ENCODE results near the gene TENT4A.

Gene TENT4A

DNA sequence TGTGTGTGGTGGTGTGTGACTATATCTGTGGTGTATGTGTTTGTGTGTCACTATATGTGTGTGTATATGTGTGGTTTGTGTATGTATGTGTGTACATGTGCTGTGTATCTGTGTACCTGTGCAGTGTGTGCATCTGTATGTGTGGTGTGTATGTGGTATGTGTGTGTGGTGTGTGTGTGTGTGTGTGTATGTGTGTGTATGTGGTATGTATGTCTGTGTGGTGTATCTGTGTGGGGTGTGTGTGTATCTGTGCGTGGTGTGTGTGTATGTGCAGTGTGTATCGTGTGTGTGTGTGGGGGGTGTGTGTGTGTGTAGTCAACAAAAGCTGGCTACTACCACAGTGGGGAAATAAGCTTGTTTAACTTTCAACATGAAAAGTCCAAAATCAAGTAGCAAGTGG is 31.6 kb upstream of the TENT4A start:
- no peak overlapping the region for H3K27ac ChIP-seq (ENCODE audit: low read length)
- H3K4me1 ChIP-seq (ENCODE audit: low read length) = no peaks in the 10 kb centered on the region
- no peaks in the 10 kb centered on the region for H4K20me1 ChIP-seq (ENCODE audit: insufficient read depth, low read length)
- no peak overlapping the region for H3K4me2 ChIP-seq (ENCODE audit: low read length)
- H3K36me3 ChIP-seq (replicated peaks; ENCODE audit: low read depth, low read length) = no peaks in the 10 kb centered on the region
- H3K27me3 ChIP-seq (ENCODE audit: low read depth, low read length) = no peaks in the 10 kb centered on the region
- no peak for TF ChIP-seq EZH2phosphoT487 (IDR thresholded peaks at IDR 0.05; ENCODE audit: low read depth)
- TF ChIP-seq, protein P1, sequence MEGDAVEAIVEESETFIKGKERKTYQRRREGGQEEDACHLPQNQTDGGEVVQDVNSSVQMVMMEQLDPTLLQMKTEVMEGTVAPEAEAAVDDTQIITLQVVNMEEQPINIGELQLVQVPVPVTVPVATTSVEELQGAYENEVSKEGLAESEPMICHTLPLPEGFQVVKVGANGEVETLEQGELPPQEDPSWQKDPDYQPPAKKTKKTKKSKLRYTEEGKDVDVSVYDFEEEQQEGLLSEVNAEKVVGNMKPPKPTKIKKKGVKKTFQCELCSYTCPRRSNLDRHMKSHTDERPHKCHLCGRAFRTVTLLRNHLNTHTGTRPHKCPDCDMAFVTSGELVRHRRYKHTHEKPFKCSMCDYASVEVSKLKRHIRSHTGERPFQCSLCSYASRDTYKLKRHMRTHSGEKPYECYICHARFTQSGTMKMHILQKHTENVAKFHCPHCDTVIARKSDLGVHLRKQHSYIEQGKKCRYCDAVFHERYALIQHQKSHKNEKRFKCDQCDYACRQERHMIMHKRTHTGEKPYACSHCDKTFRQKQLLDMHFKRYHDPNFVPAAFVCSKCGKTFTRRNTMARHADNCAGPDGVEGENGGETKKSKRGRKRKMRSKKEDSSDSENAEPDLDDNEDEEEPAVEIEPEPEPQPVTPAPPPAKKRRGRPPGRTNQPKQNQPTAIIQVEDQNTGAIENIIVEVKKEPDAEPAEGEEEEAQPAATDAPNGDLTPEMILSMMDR (IDR thresholded peaks at IDR 0.05; ENCODE audit: low read depth, low read length) = no peak
- H3K9ac ChIP-seq (ENCODE audit: low read length) = no peak overlapping the region
- no peak overlapping the region for H3K4me3 ChIP-seq (ENCODE audit: low read length)
- H3K9me3 ChIP-seq (ENCODE audit: insufficient read depth, low read length) = no peaks in the 10 kb centered on the region
- H2AFZ ChIP-seq (ENCODE audit: low read depth, low read length) = no peak overlapping the region
- no peaks in the 10 kb centered on the region for H3K79me2 ChIP-seq (ENCODE audit: low read length)

DNA sequence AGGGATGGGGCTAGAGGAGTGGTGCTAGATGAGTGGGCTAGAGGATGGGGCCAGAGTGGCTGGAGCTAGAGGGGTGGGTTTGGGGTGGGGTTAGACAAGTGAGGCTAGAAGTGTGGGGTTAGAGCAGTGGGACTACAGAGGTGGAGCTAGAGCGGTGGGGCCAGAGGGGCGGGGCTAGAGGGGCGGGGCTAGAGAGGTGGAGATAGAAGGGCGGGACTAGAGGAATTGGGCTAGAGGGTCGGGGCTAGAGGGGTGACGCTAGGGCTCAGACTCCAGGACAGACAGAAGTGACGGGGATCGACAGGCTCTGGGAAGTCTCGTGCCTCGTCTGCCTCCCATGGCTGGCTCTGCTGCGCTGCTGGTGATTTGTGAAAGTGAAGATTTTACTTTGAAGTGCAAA is 31.0 kb upstream of the TENT4A start:
- Histone ChIP-seq H4K20me1 (ENCODE audit: insufficient read depth, low read length) (no peaks in the 10 kb centered on the region), H3K4me3 (ENCODE audit: low read length) (no peak overlapping the region), H2AFZ (ENCODE audit: low read depth, low read length) (no peak overlapping the region), H3K9ac (ENCODE audit: low read length) (no peak overlapping the region), H3K79me2 (ENCODE audit: low read length) (no peaks in the 10 kb centered on the region), H3K4me1 (ENCODE audit: low read length) (no peaks in the 10 kb centered on the region), H3K36me3 (replicated peaks; ENCODE audit: low read depth, low read length) (no peaks in the 10 kb centered on the region), H3K27me3 (ENCODE audit: low read depth, low read length) (no peaks in the 10 kb centered on the region), H3K9me3 (ENCODE audit: insufficient read depth, low read length) (no peaks in the 10 kb centered on the region), H3K27ac (ENCODE audit: low read length) (no peak overlapping the region), H3K4me2 (ENCODE audit: low read length) (no peak overlapping the region)
- TF ChIP-seq, protein P1 (IDR thresholded peaks at IDR 0.05; ENCODE audit: low read depth, low read length) = no peak
- TF ChIP-seq EZH2phosphoT487 (IDR thresholded peaks at IDR 0.05; ENCODE audit: low read depth) = no peak

DNA sequence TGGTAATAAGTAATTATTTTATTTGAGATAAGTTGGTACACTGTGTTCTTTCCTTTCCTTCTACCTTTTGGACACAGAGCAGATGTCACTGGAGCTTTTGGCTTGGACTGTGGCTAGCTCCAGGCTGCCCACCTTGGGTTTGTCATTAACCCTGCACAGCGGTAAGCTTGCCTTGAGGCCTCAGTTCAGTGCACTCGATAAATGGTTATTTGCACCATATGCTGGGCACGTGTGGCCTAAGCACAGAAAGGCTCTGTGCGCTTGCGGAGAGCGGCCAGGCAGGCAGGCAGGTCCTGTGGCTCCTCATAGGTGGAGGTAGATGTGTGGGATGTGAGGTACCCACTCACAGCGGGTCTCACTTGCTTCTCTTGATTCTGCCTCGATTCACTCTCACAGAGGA is 30.0 kb upstream of the TENT4A start:
- no peaks in the 10 kb centered on the region for H3K4me1 ChIP-seq (ENCODE audit: low read length)
- H3K9me3 ChIP-seq (ENCODE audit: insufficient read depth, low read length) = no peaks in the 10 kb centered on the region
- H3K79me2 ChIP-seq (ENCODE audit: low read length) = no peaks in the 10 kb centered on the region
- no peak overlapping the region for H3K4me2 ChIP-seq (ENCODE audit: low read length)
- H3K27ac ChIP-seq (ENCODE audit: low read length) = no peak overlapping the region
- TF ChIP-seq, protein P1 (IDR thresholded peaks at IDR 0.05; ENCODE audit: low read depth, low read length) = no peak
- TF ChIP-seq EZH2phosphoT487 (IDR thresholded peaks at IDR 0.05; ENCODE audit: low read depth) = no peak
- no peak overlapping the region for H2AFZ ChIP-seq (ENCODE audit: low read depth, low read length)
- H3K4me3 ChIP-seq (ENCODE audit: low read length) = no peak overlapping the region
- H4K20me1 ChIP-seq (ENCODE audit: insufficient read depth, low read length) = no peaks in the 10 kb centered on the region
- H3K36me3 ChIP-seq (replicated peaks; ENCODE audit: low read depth, low read length) = no peaks in the 10 kb centered on the region
- no peak overlapping the region for H3K9ac ChIP-seq (ENCODE audit: low read length)
- no peaks in the 10 kb centered on the region for H3K27me3 ChIP-seq (ENCODE audit: low read depth, low read length)

DNA sequence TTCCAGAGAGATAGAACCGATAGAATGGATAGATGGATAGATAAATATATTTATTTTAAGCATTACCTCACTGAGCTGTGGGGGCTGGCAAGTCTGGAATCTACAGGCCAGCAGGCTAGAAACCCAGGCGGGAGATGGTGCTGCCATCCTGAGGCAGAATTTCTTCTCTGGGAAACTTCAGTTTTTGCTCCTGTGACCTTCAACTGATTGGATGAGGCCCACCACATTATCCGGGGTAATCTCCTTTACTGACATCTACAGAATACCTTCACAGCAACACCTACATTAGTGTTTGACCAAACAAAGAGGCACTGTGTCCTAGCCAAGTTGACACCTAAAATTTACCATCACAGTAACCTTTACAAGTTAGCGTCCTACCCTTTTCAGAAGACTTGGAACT is 29.2 kb upstream of the TENT4A start:
- no peak for TF ChIP-seq EZH2phosphoT487 (IDR thresholded peaks at IDR 0.05; ENCODE audit: low read depth)
- TF ChIP-seq, protein P1 (IDR thresholded peaks at IDR 0.05; ENCODE audit: low read depth, low read length) = no peak

More for the DNA sequence above, 29.2 kb upstream of the TENT4A start:
- no peaks in the 10 kb centered on the region for H3K4me1 ChIP-seq (ENCODE audit: low read length)
- no peak overlapping the region for H2AFZ ChIP-seq (ENCODE audit: low read depth, low read length)
- no peak overlapping the region for H3K27ac ChIP-seq (ENCODE audit: low read length)
- no peaks in the 10 kb centered on the region for H3K79me2 ChIP-seq (ENCODE audit: low read length)
- H3K36me3 ChIP-seq (replicated peaks; ENCODE audit: low read depth, low read length) = no peaks in the 10 kb centered on the region
- H3K4me2 ChIP-seq (ENCODE audit: low read length) = no peak overlapping the region
- no peak overlapping the region for H3K9ac ChIP-seq (ENCODE audit: low read length)
- H4K20me1 ChIP-seq (ENCODE audit: insufficient read depth, low read length) = no peaks in the 10 kb centered on the region
- no peak overlapping the region for H3K4me3 ChIP-seq (ENCODE audit: low read length)
- no peaks in the 10 kb centered on the region for H3K9me3 ChIP-seq (ENCODE audit: insufficient read depth, low read length)
- no peaks in the 10 kb centered on the region for H3K27me3 ChIP-seq (ENCODE audit: low read depth, low read length)
